CD4-positive, alpha-beta T cell (primary cell): ENCODE data around the gene DHRSX. TPM values are rescaled to one million over a fixed set of nuclear protein-coding genes. Genes with fewer than 3 reads are reported as not detected.

Experiments used
- ATAC-seq: fragments of 200-7000 bp; cut with Tn5 transposase; one replicate; pipeline ENCODE4 v1.10.0; 2022; ENCODE audit warnings: mild to moderate bottlenecking; ENCODE audit not compliant: poor library complexity
- CTCF ChIA-PET: fragments of 350-600 bp; sonication (Branson Sonifier 250); formaldehyde crosslinking; loops from one replicate; lab custom pipeline; 2021; ENCODE audit warnings: antibody characterized with exemption, inconsistent platforms; lab: Charles Lee
- POLR2A ChIA-PET: fragments of 350-600 bp; sonication (Branson Sonifier 250); formaldehyde crosslinking; loops from one replicate; lab custom pipeline; 2021; ENCODE audit warnings: antibody characterized with exemption, inconsistent platforms; lab: Charles Lee
- DNase-seq, 14 experiments: peaks; one replicate each; pipeline ENCODE4 v3.0.0-alpha.2; 2013 to 2020; ENCODE audit warnings: mixed read lengths in 2 of 14
- H3K27ac ChIP-seq, 2 donors: one replicate each; pipeline versions ENCODE4 v1.5.1 to v1.7.0; 2013; ENCODE audit warnings: low read length in 2 of 2, low read depth in 1 of 2, mild to moderate bottlenecking in 1 of 2
- H3K27me3 ChIP-seq, 2 experiments: 1 replicate in 1 of 2; 2 replicates in 1 of 2; pipeline versions ENCODE4 v1.6.1 to v1.7.0; 2013; ENCODE audit warnings: low read length in 2 of 2, control low read depth in 1 of 2, mild to moderate bottlenecking in 1 of 2, moderate library complexity in 1 of 2; ENCODE audit not compliant: insufficient read depth in 2 of 2, control insufficient read depth in 1 of 2
- H3K36me3 ChIP-seq: one replicate; pipeline ENCODE4 v1.6.1; 2013; ENCODE audit warnings: low read length, control low read depth; ENCODE audit not compliant: insufficient read depth
- H3K4me1 ChIP-seq: one replicate; pipeline ENCODE4 v1.6.1; 2013; ENCODE audit warnings: low read length, control low read depth; ENCODE audit not compliant: insufficient read depth
- H3K4me3 ChIP-seq: one replicate; pipeline ENCODE4 v1.5.1; 2013; ENCODE audit warnings: mild to moderate bottlenecking, low read length, moderate library complexity
- H3K9me3 ChIP-seq, 2 experiments: 1 replicate in 1 of 2; 2 replicates in 1 of 2; pipeline versions ENCODE4 v1.6.1 to v1.7.0; 2013; ENCODE audit warnings: low read length in 2 of 2, mild to moderate bottlenecking in 2 of 2, control low read depth in 1 of 2, moderate library complexity in 1 of 2; ENCODE audit not compliant: control insufficient read depth in 1 of 2, insufficient read depth in 1 of 2
- H3K27ac Mint-ChIP-seq: one replicate; pipeline ENCODE4 v1.8.0; 2020; ENCODE audit warnings: mixed read lengths
- H3K27me3 Mint-ChIP-seq: one replicate; pipeline ENCODE4 v1.8.0; 2021; ENCODE audit warnings: mixed read lengths
- H3K36me3 Mint-ChIP-seq: one replicate; pipeline ENCODE4 v1.8.0; 2021; ENCODE audit warnings: low read depth, mixed read lengths
- H3K4me1 Mint-ChIP-seq: one replicate; pipeline ENCODE4 v1.8.0; 2021; ENCODE audit warnings: low read depth, mixed read lengths
- H3K4me3 Mint-ChIP-seq: one replicate; pipeline ENCODE4 v1.8.0; 2020; ENCODE audit warnings: mild to moderate bottlenecking, mixed read lengths
- H3K9me3 Mint-ChIP-seq: one replicate; pipeline ENCODE4 v1.8.0; 2020; ENCODE audit warnings: mixed read lengths
- CTCF ChIP-seq: fragments of 200-600 bp; IDR thresholded peaks from one replicate; pipeline ENCODE4 v1.8.0; 2022; ENCODE audit warnings: antibody characterized with exemption, mild to moderate bottlenecking
- intact Hi-C, 2 experiments: fragments of 100-400 bp; cut with DNase I in 1 of 2; cut with micrococcal nuclease in 1 of 2; formaldehyde crosslinking; loops; one replicate each; pipeline versions ENCODE4 v1.15.1 to v1.9.0; 2023 to 2025; cut with DNase I, micrococcal nuclease
- polyA plus RNA-seq, 2 donors: library from polyadenylated mRNA; unstranded; fragments of 120-200 nt; gene quantifications; one replicate each; pipeline ENCODE4 v1.2.1, GENCODE V29; 2013
- total RNA-seq, 174 experiments: library from RNA in 2 of 174; stranded (reverse) in 2 of 174; gene quantifications; one replicate each; pipeline ENCODE4 v1.2.3 and lab custom pipeline; 2021 to 2026

Gene DHRSX, protein sequence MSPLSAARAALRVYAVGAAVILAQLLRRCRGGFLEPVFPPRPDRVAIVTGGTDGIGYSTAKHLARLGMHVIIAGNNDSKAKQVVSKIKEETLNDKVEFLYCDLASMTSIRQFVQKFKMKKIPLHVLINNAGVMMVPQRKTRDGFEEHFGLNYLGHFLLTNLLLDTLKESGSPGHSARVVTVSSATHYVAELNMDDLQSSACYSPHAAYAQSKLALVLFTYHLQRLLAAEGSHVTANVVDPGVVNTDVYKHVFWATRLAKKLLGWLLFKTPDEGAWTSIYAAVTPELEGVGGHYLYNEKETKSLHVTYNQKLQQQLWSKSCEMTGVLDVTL
- total RNA-seq, result 10 to 100 TPM; 12.1 to 13.9 TPM
- polyA plus RNA-seq (2013, experiment 1 of 2), result 10.2 TPM
- polyA plus RNA-seq (2013, experiment 2 of 2), result 10.4 TPM
- 2.9 to 21.2 (median 8.7) reads per million in 172 experiments for total RNA-seq (lab: John Stamatoyannopoulos, UW)

- H3K4me3 Mint-ChIP-seq, result peak within 1 kb of the TSS; percentile 89
- H3K36me3 Mint-ChIP-seq, result peaks cover 17% of the 10 kb centered on the region
- no peaks in the 10 kb centered on the region for H3K27me3 ChIP-seq
- H3K9me3 Mint-ChIP-seq, result no peaks in the 10 kb centered on the region
- H3K9me3 ChIP-seq, result no peaks in the 10 kb centered on the region
- H3K27me3 Mint-ChIP-seq, result no peaks in the 10 kb centered on the region
- POLR2A ChIA-PET, result no interaction called here
- H3K4me1 ChIP-seq, result peaks cover 32% of the 10 kb centered on the region
- no peaks in the 10 kb centered on the region for H3K36me3 ChIP-seq
- peak within 1 kb of the TSS; percentile 43 to 55 for H3K27ac ChIP-seq
- DNase-seq, result peak in 13 of 14 experiments; percentile 12 to 77 (median 44)
- peak within 1 kb of the TSS; percentile 86 for H3K27ac Mint-ChIP-seq
- CTCF ChIA-PET, result no interaction called here
- intact Hi-C loops, result loop anchor here in 1 of 2 experiments (10.0 kb wide), 1 partner anchor 836 kb away; no protein-coding TSS in a partner anchor
- ATAC-seq, result peak; percentile 63
- H3K4me3 ChIP-seq, result peak within 1 kb of the TSS; percentile 67
- H3K4me1 Mint-ChIP-seq, result peaks cover 31% of the 10 kb centered on the region
- TF ChIP-seq CTCF, result no peak
These were observed at the start of gene DHRSX, which contains the start of gene ZBED1 for GRCh38 chrX:2500803-2501558. Gene DHRSX (minus strand): TSS chrX:2500976. CDS start chrX:2500925, 51 bp downstream. Gene ZBED1 (minus strand): TSS chrX:2500976. CDS start chrX:2490719, 10,257 bp downstream.

GRCh38 chrX:2549876-2550275 lies 49.1 kb upstream of the DHRSX start:
- no peak overlapping the region for H3K4me3 Mint-ChIP-seq
- Histone ChIP-seq H3K9me3 (no peaks in the 10 kb centered on the region), H3K4me1 (no peaks in the 10 kb centered on the region), H3K27ac (no peak overlapping the region), H3K4me3 (no peak overlapping the region), H3K36me3 (no peaks in the 10 kb centered on the region), H3K27me3 (peaks cover 0 to 3% of the 10 kb centered on the region in 2 experiments)
- ATAC-seq (no peak), DNase-seq (no peak)
- no peak for TF ChIP-seq CTCF
- H3K4me1 Mint-ChIP-seq, result no peaks in the 10 kb centered on the region
- intact Hi-C loops, result no loop called here
- no peak overlapping the region for H3K27ac Mint-ChIP-seq
- H3K27me3 Mint-ChIP-seq, result peaks cover 17% of the 10 kb centered on the region
- H3K36me3 Mint-ChIP-seq, result no peaks in the 10 kb centered on the region
- CTCF ChIA-PET, result no interaction called here
- POLR2A ChIA-PET, result no interaction called here
- H3K9me3 Mint-ChIP-seq, result peaks cover 3% of the 10 kb centered on the region

DNA sequence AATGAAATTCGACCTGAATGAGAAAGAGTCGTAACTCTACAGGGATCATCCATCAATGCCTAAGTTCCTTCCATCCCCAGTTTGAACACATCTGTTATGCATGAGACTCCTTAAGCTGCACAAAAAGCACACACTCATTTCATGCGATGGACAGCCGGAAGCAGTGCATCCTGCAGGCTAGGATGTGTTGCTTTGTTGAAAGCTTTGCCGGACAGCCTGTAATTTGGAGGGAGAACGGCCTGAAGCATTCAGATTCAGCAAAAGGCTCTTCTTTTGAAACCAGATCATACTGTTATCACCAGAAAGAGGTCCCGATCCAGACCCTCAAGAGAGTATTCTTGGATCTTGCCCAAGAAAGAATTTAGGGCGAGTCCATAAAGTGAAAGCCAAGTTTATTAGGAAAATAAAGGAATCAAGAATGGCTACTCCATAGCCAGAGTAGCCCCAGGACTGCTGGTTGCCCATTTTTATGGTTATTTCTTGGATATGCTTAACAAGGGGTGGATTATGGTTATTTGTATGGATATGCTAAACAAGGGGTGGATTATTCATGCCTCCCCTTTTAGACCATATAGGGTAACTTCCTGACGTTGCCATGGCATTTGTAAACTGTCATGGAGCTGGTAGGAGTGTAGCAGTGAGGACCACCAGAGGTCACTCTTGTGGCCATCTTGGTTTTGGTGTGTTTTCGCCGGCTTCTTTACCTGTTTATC lies 48.1 kb upstream of the DHRSX start:
- Mint-ChIP-seq H3K4me1 (no peaks in the 10 kb centered on the region), H3K4me3 (no peak overlapping the region), H3K36me3 (no peaks in the 10 kb centered on the region), H3K9me3 (peaks cover 3% of the 10 kb centered on the region), H3K27ac (no peak overlapping the region), H3K27me3 (peaks cover 16% of the 10 kb centered on the region)
- H3K9me3 ChIP-seq, result no peaks in the 10 kb centered on the region
- ChIA-PET POLR2A (no interaction called here), CTCF (no interaction called here)
- ATAC-seq, result no peak
- H3K4me3 ChIP-seq, result no peak overlapping the region
- H3K27ac ChIP-seq, result no peak overlapping the region
- no peaks in the 10 kb centered on the region for H3K4me1 ChIP-seq
- H3K36me3 ChIP-seq, result no peaks in the 10 kb centered on the region
- H3K27me3 ChIP-seq, result peaks cover 0 to 3% of the 10 kb centered on the region in 2 experiments
- no peak for DNase-seq
- no peak for TF ChIP-seq CTCF
- intact Hi-C loops, result no loop called here
